MM.1S (cell line): Measurements from ENCODE around the gene COL5A2.

Experiments used
- DNase-seq: peaks from one replicate; pipeline ENCODE4 v3.0.0-alpha.2; 2015
- H2AFZ ChIP-seq: fragments of 300-600 bp; sonication (generic); 2 replicates; pipeline ENCODE4 v1.6.0; 2016; ENCODE audit warnings: antibody characterized with exemption, low read length
- H3F3A ChIP-seq: fragments of 300-600 bp; sonication (generic); 2 replicates; pipeline ENCODE4 v1.6.1; 2016; ENCODE audit warnings: mild to moderate bottlenecking, antibody characterized with exemption, low read length, moderate library complexity, mixed read lengths; ENCODE audit not compliant: insufficient read depth
- H3K27ac ChIP-seq: fragments of 300-600 bp; sonication (generic); 2 replicates; pipeline ENCODE4 v1.5.1; 2016; ENCODE audit warnings: mild to moderate bottlenecking, low read length
- H3K27me3 ChIP-seq: fragments of 300-600 bp; sonication (generic); replicated peaks from 2 replicates; pipeline ENCODE4 v1.6.0; 2016; ENCODE audit warnings: low read length; ENCODE audit not compliant: insufficient read depth
- H3K36me3 ChIP-seq: fragments of 300-600 bp; sonication (generic); replicated peaks from 2 replicates; pipeline ENCODE4 v1.6.1; 2016; ENCODE audit warnings: mild to moderate bottlenecking, low read length, mixed read lengths; ENCODE audit not compliant: insufficient read depth
- H3K4me1 ChIP-seq: fragments of 300-600 bp; sonication (generic); 2 replicates; pipeline ENCODE4 v1.6.1; 2016; ENCODE audit warnings: low read length, mixed read lengths
- H3K4me2 ChIP-seq: fragments of 300-600 bp; sonication (generic); 2 replicates; pipeline ENCODE4 v1.6.0; 2016; ENCODE audit warnings: low read depth, low read length
- H3K4me3 ChIP-seq: fragments of 300-600 bp; sonication (generic); 2 replicates; pipeline ENCODE4 v1.5.1; 2016; ENCODE audit warnings: low read length, mixed read lengths
- H3K79me2 ChIP-seq: fragments of 300-600 bp; sonication (generic); 2 replicates; pipeline ENCODE4 v1.6.1; 2016; ENCODE audit warnings: mixed run types, low read length, mixed read lengths
- H3K9ac ChIP-seq: fragments of 300-600 bp; sonication (generic); 2 replicates; pipeline ENCODE4 v1.6.1; 2016; ENCODE audit warnings: low read length, mixed read lengths
- H3K9me2 ChIP-seq: fragments of 300-600 bp; sonication (generic); replicated peaks from 2 replicates; pipeline ENCODE4 v1.6.1; 2016; ENCODE audit warnings: mild to moderate bottlenecking, low read length, mixed read lengths; ENCODE audit not compliant: insufficient read depth
- H3K9me3 ChIP-seq: fragments of 300-600 bp; sonication (generic); replicated peaks from 2 replicates; pipeline ENCODE4 v1.6.1; 2016; ENCODE audit warnings: mild to moderate bottlenecking, low read length, mixed read lengths; ENCODE audit not compliant: insufficient read depth
- H4K20me1 ChIP-seq: fragments of 300-600 bp; sonication (generic); 2 replicates; pipeline ENCODE4 v1.6.1; 2016; ENCODE audit warnings: mild to moderate bottlenecking, low read length, moderate library complexity, mixed read lengths; ENCODE audit not compliant: insufficient read depth
- EZH2 ChIP-seq: fragments of 300-600 bp; sonication (generic); optimal IDR thresholded peaks from 2 replicates; pipeline ENCODE3; 2017; ENCODE audit warnings: low read depth, mild to moderate bottlenecking, antibody characterized with exemption, low read length, mixed read lengths
- EZH2phosphoT487 ChIP-seq: fragments of 300-600 bp; sonication (generic); IDR thresholded peaks from 2 replicates; pipeline ENCODE4 v1.6.1; 2018; ENCODE audit warnings: antibody characterized with exemption, low read length
- TF ChIP-seq, protein P1 (sequence below): fragments of 300-600 bp; sonication (generic); IDR thresholded peaks from 2 replicates; pipeline ENCODE4 v1.5.1; 2016; ENCODE audit warnings: antibody characterized with exemption, low read length, mixed read lengths

The COL5A2 gene

DNA sequence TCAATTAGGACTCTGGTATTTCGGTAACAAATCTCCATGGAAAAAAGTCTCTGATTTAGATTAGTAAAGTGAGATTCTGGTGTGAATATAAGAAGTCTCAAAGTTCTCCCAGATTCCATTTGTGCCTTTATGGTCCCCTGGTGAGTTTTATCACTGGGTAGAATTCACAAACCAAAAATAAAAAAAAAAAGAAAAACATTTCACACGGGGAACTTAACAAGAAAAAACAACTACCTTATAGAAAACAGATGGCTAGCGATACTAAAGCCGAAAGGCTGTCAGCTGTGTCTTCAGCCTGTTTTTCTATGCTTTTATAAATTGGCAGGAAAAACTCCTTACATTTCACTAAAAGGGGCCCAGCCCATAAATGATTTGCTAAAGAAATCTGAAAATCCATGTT lies 50.6 kb downstream of the COL5A2 start:
- H3K27me3 ChIP-seq, result no peaks in the 10 kb centered on the region
- H3K27ac ChIP-seq, result no peak overlapping the region
- H3K4me3 ChIP-seq, result no peak overlapping the region
- no peaks in the 10 kb centered on the region for H3F3A ChIP-seq
- H4K20me1 ChIP-seq, result no peaks in the 10 kb centered on the region
- no peak overlapping the region for H3K9ac ChIP-seq
- H3K36me3 ChIP-seq, result no peaks in the 10 kb centered on the region
- DNase-seq, result no peak
- H2AFZ ChIP-seq, result no peak overlapping the region
- H3K9me3 ChIP-seq, result no peaks in the 10 kb centered on the region
- no peak overlapping the region for H3K4me2 ChIP-seq
- H3K79me2 ChIP-seq, result no peaks in the 10 kb centered on the region
- H3K9me2 ChIP-seq, result no peaks in the 10 kb centered on the region
- H3K4me1 ChIP-seq, result no peaks in the 10 kb centered on the region
- TF ChIP-seq EZH2 (no peak), EZH2phosphoT487 (no peak)
- TF ChIP-seq, protein P1, sequence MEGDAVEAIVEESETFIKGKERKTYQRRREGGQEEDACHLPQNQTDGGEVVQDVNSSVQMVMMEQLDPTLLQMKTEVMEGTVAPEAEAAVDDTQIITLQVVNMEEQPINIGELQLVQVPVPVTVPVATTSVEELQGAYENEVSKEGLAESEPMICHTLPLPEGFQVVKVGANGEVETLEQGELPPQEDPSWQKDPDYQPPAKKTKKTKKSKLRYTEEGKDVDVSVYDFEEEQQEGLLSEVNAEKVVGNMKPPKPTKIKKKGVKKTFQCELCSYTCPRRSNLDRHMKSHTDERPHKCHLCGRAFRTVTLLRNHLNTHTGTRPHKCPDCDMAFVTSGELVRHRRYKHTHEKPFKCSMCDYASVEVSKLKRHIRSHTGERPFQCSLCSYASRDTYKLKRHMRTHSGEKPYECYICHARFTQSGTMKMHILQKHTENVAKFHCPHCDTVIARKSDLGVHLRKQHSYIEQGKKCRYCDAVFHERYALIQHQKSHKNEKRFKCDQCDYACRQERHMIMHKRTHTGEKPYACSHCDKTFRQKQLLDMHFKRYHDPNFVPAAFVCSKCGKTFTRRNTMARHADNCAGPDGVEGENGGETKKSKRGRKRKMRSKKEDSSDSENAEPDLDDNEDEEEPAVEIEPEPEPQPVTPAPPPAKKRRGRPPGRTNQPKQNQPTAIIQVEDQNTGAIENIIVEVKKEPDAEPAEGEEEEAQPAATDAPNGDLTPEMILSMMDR, result no peak

DNA sequence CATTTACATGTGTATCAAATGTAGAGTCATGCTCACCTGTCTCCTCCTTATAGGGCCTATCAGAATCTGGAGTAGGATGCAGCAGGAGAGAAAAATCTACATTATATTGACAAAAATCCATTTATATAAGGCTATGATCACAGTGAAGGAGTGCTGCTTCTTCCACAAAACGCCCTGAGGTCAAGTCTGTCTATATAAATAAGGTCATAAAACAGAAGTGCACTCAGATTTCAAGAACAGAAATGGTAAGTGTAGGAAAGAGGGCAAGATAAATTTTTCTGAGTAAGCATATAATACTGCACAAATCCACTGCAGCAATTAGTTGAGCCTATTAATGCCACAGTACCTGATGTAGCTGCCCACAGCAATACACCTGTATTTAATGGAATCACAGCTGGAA lies 51.8 kb downstream of the COL5A2 start:
- no peak overlapping the region for H3K4me2 ChIP-seq
- no peaks in the 10 kb centered on the region for H3K4me1 ChIP-seq
- no peaks in the 10 kb centered on the region for H4K20me1 ChIP-seq
- H2AFZ ChIP-seq, result no peak overlapping the region
- H3F3A ChIP-seq, result no peaks in the 10 kb centered on the region
- DNase-seq, result no peak
- no peak overlapping the region for H3K4me3 ChIP-seq
- TF ChIP-seq EZH2 (no peak), EZH2phosphoT487 (no peak)
- TF ChIP-seq, protein P1, result no peak
- no peaks in the 10 kb centered on the region for H3K9me2 ChIP-seq
- H3K9ac ChIP-seq, result no peak overlapping the region
- no peaks in the 10 kb centered on the region for H3K79me2 ChIP-seq
- H3K27ac ChIP-seq, result no peak overlapping the region
- H3K9me3 ChIP-seq, result no peaks in the 10 kb centered on the region
- H3K36me3 ChIP-seq, result no peaks in the 10 kb centered on the region
- no peaks in the 10 kb centered on the region for H3K27me3 ChIP-seq

DNA sequence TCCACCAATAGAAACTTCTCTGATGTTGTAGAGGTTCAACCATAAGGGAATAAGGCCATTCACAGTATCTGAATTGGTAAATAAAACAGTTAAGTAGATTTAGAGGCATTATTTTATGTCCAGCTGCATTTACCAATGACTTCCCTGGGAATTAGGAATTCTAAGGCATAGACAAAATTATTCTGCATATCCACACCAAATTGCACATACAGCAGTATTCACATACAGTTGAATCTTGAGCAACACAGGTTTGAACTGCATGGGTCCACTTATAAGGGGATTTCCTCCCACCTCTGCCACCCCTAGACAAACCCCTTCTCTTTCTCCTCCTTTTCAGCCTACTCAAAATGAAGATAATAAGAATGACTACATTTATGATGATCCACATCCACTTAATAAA lies 54.4 kb downstream of the COL5A2 start:
- Histone ChIP-seq H3K79me2 (no peaks in the 10 kb centered on the region), H3K9ac (no peak overlapping the region), H3K36me3 (no peaks in the 10 kb centered on the region), H3K4me1 (no peaks in the 10 kb centered on the region), H3K27me3 (no peaks in the 10 kb centered on the region), H3K9me2 (no peaks in the 10 kb centered on the region), H3K4me2 (no peak overlapping the region), H3F3A (no peaks in the 10 kb centered on the region), H3K9me3 (no peaks in the 10 kb centered on the region), H3K4me3 (no peak overlapping the region), H2AFZ (no peak overlapping the region), H3K27ac (no peak overlapping the region), H4K20me1 (no peaks in the 10 kb centered on the region)
- TF ChIP-seq EZH2, result no peak
- TF ChIP-seq EZH2phosphoT487, result no peak
- TF ChIP-seq, protein P1, result no peak
- no peak for DNase-seq
